Measurements from ENCODE around the gene DTX4.

The DTX4 gene

GRCh38 chr11:59196777-59197176 is 24.8 kb downstream of the DTX4 start:
- Histone ChIP-seq H3K9me3 (ENCODE audit: insufficient read depth, low read length) (no peaks in the 10 kb centered on the region), H3K27me3 (ENCODE audit: low read length) (no peaks in the 10 kb centered on the region), H4K20me1 (ENCODE audit: low read depth, low read length) (no peaks in the 10 kb centered on the region), H3K79me2 (ENCODE audit: insufficient read depth, low read length) (no peaks in the 10 kb centered on the region), H3K4me2 (ENCODE audit: low read depth, low read length, poor library complexity, severe bottlenecking) (no peak overlapping the region), H3F3A (ENCODE audit: insufficient read depth) (no peaks in the 10 kb centered on the region), H3K9ac (ENCODE audit: low read length) (no peak overlapping the region), H3K27ac (ENCODE audit: low read depth, low read length) (no peak overlapping the region), H3K9me2 (replicated peaks; ENCODE audit: insufficient read depth, low read length) (no peaks in the 10 kb centered on the region), H2AFZ (ENCODE audit: low read depth, low read length, severe bottlenecking) (no peak overlapping the region), H3K36me3 (ENCODE audit: low read length) (peaks cover 7% of the 10 kb centered on the region; the same call in 1 of the 2 replicates), H3K4me3 (ENCODE audit: insufficient read depth, low read length, poor library complexity, severe bottlenecking) (no peak overlapping the region)
- TF ChIP-seq EZH2phosphoT487 (conservative IDR thresholded peaks at IDR 0.05; ENCODE audit: low read length) (no peak), CTCF (IDR thresholded peaks at IDR 0.05; ENCODE audit: insufficient read depth, low read length, poor library complexity, severe bottlenecking) (no peak)

- no peaks in the 10 kb centered on the region for H3F3A ChIP-seq (ENCODE audit: insufficient read depth)
- no peaks in the 10 kb centered on the region for H3K27me3 ChIP-seq (ENCODE audit: low read length)
- no peak overlapping the region for H3K4me3 ChIP-seq (ENCODE audit: insufficient read depth, low read length, poor library complexity, severe bottlenecking)
- H4K20me1 ChIP-seq (ENCODE audit: low read depth, low read length), result no peaks in the 10 kb centered on the region
- H3K9ac ChIP-seq (ENCODE audit: low read length), result no peak overlapping the region
- H3K4me2 ChIP-seq (ENCODE audit: low read depth, low read length, poor library complexity, severe bottlenecking), result no peak overlapping the region
- no peak overlapping the region for H2AFZ ChIP-seq (ENCODE audit: low read depth, low read length, severe bottlenecking)
- no peaks in the 10 kb centered on the region for H3K79me2 ChIP-seq (ENCODE audit: insufficient read depth, low read length)
- no peaks in the 10 kb centered on the region for H3K9me2 ChIP-seq (replicated peaks; ENCODE audit: insufficient read depth, low read length)
- no peak for TF ChIP-seq EZH2phosphoT487 (conservative IDR thresholded peaks at IDR 0.05; ENCODE audit: low read length)
- no peak for TF ChIP-seq CTCF (IDR thresholded peaks at IDR 0.05; ENCODE audit: insufficient read depth, low read length, poor library complexity, severe bottlenecking)
- H3K27ac ChIP-seq (ENCODE audit: low read depth, low read length), result no peak overlapping the region
- H3K9me3 ChIP-seq (ENCODE audit: insufficient read depth, low read length), result no peaks in the 10 kb centered on the region
- peaks cover 7% of the 10 kb centered on the region; the same call in 1 of the 2 replicates for H3K36me3 ChIP-seq (ENCODE audit: low read length)
Measured at GRCh38 chr11:59197991-59198390, 26.1 kb downstream of the DTX4 start.

- Histone ChIP-seq H3K27me3 (ENCODE audit: low read length) (no peaks in the 10 kb centered on the region), H2AFZ (ENCODE audit: low read depth, low read length, severe bottlenecking) (no peak overlapping the region), H4K20me1 (ENCODE audit: low read depth, low read length) (no peaks in the 10 kb centered on the region), H3K9me2 (replicated peaks; ENCODE audit: insufficient read depth, low read length) (no peaks in the 10 kb centered on the region), H3K79me2 (ENCODE audit: insufficient read depth, low read length) (no peaks in the 10 kb centered on the region), H3K9ac (ENCODE audit: low read length) (no peak overlapping the region), H3F3A (ENCODE audit: insufficient read depth) (no peaks in the 10 kb centered on the region), H3K4me2 (ENCODE audit: low read depth, low read length, poor library complexity, severe bottlenecking) (no peak overlapping the region), H3K9me3 (ENCODE audit: insufficient read depth, low read length) (no peaks in the 10 kb centered on the region), H3K27ac (ENCODE audit: low read depth, low read length) (no peak overlapping the region), H3K36me3 (ENCODE audit: low read length) (peaks cover 7% of the 10 kb centered on the region; the same call in 1 of the 2 replicates), H3K4me3 (ENCODE audit: insufficient read depth, low read length, poor library complexity, severe bottlenecking) (no peak overlapping the region)
- TF ChIP-seq CTCF (IDR thresholded peaks at IDR 0.05; ENCODE audit: insufficient read depth, low read length, poor library complexity, severe bottlenecking), result no peak
- no peak for TF ChIP-seq EZH2phosphoT487 (conservative IDR thresholded peaks at IDR 0.05; ENCODE audit: low read length)
Measured at GRCh38 chr11:59198726-59199125, 26.8 kb downstream of the DTX4 start.

Data from SU-DHL-6 (cell line).